Hepatocyte (in vitro differentiated cells): ENCODE measurements around the gene TOP2A. TPM values are rescaled to one million over a fixed set of nuclear protein-coding genes. Genes with fewer than 3 reads are reported as not detected.

Experiments
- DNase-seq: peaks from one replicate; pipeline ENCODE4 v3.0.0-alpha.2; 2016; ENCODE audit warnings: low spot score
- H2AFZ ChIP-seq: fragments of 200-600 bp; sonication (generic); 2 replicates; pipeline ENCODE4 v1.6.0; 2016; ENCODE audit warnings: antibody characterized with exemption, mild to moderate bottlenecking
- H3K27ac ChIP-seq: fragments of 200-600 bp; sonication (generic); 2 replicates; pipeline ENCODE4 v1.5.1; 2016; ENCODE audit warnings: mild to moderate bottlenecking
- H3K27me3 ChIP-seq: fragments of 200-600 bp; sonication (generic); 2 replicates; pipeline ENCODE4 v1.6.1; 2016
- H3K36me3 ChIP-seq: fragments of 200-600 bp; sonication (generic); replicated peaks from 2 replicates; pipeline ENCODE4 v1.5.1; 2016; ENCODE audit warnings: low read depth; ENCODE audit not compliant: insufficient read depth
- H3K4me1 ChIP-seq: fragments of 200-600 bp; sonication (generic); 2 replicates; pipeline ENCODE4 v1.5.1; 2016; ENCODE audit warnings: mild to moderate bottlenecking, moderate library complexity; ENCODE audit not compliant: insufficient read depth
- H3K4me2 ChIP-seq: fragments of 200-600 bp; sonication (generic); 2 replicates; pipeline ENCODE4 v1.6.0; 2016
- H3K4me3 ChIP-seq: fragments of 200-600 bp; sonication (generic); 2 replicates; pipeline ENCODE4 v1.5.1; 2016; ENCODE audit warnings: mild to moderate bottlenecking
- H3K79me2 ChIP-seq: fragments of 200-600 bp; sonication (generic); 2 replicates; pipeline ENCODE4 v1.6.0; 2017; ENCODE audit warnings: mild to moderate bottlenecking
- H3K9me2 ChIP-seq: fragments of 200-600 bp; sonication (generic); replicated peaks from 2 replicates; pipeline ENCODE4 v1.6.0; 2017; ENCODE audit warnings: mild to moderate bottlenecking; ENCODE audit not compliant: insufficient read depth
- H3K9me3 ChIP-seq: fragments of 200-600 bp; sonication (generic); 2 replicates; pipeline ENCODE4 v1.5.1; 2016; ENCODE audit warnings: low read depth, mild to moderate bottlenecking
- H4K20me1 ChIP-seq: fragments of 200-600 bp; sonication (generic); 2 replicates; pipeline ENCODE4 v1.6.0; 2016; ENCODE audit warnings: mild to moderate bottlenecking; ENCODE audit not compliant: insufficient read depth, poor library complexity, severe bottlenecking
- EZH2 ChIP-seq: fragments of 200-600 bp; sonication (generic); IDR thresholded peaks from 2 replicates; pipeline ENCODE4 v1.6.1; 2016; ENCODE audit warnings: antibody characterized with exemption, mild to moderate bottlenecking, borderline replicate concordance
- EZH2phosphoT487 ChIP-seq: fragments of 200-600 bp; sonication (generic); IDR thresholded peaks from one replicate; pipeline ENCODE4 v1.6.1; 2018; ENCODE audit warnings: antibody characterized with exemption, mild to moderate bottlenecking, low read depth, moderate library complexity; ENCODE audit not compliant: unreplicated experiment, severe bottlenecking
- WGBS: methylation state at CpG from one replicate; pipeline ENCODE4 v1.1.6; 2016; ENCODE audit warnings: low lambda C conversion rate; ENCODE audit errors: missing lambda C conversion rate; 5-methylcytosine and 5-hydroxymethylcytosine counted together
- polyA plus RNA-seq: library from polyadenylated mRNA; unstranded; fragments of >200 nt; fragmentation: Nextera tagmentation; extraction: Ambion mirVana; gene quantifications from 2 replicates; pipeline ENCODE4 v1.2.1, GENCODE V29; 2016
- total RNA-seq: library from RNA; depleted of rRNA; stranded (reverse); fragments of >200 nt; gene quantifications from 2 replicates; pipeline ENCODE4 v1.2.3, GENCODE V29; 2014
- TF ChIP-seq, protein P1 (sequence below): fragments of 200-600 bp; sonication (generic); IDR thresholded peaks from 2 replicates; pipeline ENCODE4 v1.5.1; 2016; ENCODE audit warnings: antibody characterized with exemption, mild to moderate bottlenecking; ENCODE audit not compliant: poor library complexity

The TOP2A gene
- total and polyA plus RNA-seq, 2 experiments from 2014 or later, result 21.3 to 37.4 TPM

DNA sequence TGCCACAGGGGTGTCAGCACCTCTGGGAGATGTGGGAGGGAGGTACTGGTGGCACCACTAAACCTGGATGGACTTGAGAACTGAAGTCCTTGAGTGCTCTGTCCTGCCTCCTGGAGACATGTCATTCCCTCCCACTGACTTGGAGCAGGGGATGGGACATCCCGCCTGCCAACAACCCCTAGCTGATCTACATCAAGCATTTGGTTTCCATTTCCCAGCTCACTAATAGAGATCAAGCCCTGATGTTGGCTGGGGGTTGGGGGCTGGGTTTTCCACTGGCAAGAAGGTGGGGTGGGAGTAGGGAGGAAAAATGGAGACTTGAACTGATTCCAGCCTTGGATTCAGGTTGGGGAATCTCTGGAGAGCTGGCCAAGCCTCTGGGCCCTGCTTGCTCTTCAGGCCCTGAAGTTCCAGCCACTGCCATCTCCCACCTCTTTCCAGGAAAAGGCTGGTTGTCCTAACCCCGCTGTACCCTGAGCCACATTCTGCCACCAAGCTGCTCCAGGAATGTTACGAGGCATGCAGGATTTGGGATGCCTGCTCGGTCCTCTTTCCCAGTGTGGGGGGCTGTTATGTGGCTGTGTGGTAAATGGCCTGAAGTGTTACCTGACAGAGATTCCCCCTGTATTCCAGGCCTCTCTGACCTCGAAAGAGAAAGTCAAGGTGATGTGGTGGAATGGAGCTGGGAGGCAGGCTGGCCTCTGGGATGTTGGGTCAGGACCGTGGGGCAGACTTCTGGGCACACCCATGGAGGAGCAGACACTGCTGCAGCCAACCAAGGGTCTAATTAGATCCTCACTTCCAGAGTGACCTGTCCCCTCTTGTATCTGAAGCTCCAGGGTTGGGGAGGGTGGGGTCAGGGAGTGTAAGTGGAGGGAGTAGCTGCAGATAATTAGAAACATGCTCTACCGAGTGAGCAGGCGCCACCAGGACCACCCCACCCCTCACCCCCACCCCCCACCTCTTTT is 42.2 kb upstream of the TOP2A start:
- no peak overlapping the region for H3K4me2 ChIP-seq

DNA sequence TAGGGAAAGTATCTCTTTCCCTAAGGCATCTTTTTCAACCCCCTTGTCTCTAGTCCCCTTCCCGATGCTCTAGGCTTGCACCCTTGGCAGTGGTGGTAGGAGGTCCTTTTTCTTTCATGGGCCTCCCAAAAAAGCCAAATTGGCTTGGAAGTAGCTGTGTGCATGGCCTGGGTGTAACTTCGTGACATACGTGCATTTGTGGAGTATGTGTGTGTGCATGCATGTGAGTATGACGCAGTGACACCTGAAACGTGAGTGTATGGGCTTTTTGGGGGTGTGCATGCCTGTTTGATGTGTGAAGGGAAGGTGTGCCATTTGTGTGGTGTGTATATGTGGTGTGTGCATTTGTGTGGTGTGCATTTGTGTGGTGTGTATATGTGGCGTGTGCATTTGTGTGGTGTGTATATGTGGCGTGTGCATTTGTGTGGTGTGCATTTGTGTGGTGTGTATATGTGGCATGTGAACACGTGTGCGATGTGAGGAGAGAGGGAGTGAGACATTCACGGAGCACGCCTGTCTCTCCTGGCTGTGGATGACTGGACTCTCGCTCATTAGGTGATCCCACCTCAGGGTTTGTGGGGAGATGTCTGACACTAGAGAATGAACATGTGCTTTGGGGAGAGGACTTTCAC is 41.3 kb upstream of the TOP2A start:
- 85% methylated on average over 12 of the region's 12 CpGs for WGBS

More for the DNA sequence above, 42.2 kb upstream of the TOP2A start:
- no peak overlapping the region for H2AFZ ChIP-seq
- peaks cover 59% of the 10 kb centered on the region for H3K4me1 ChIP-seq
- H3K9me2 ChIP-seq, result no peaks in the 10 kb centered on the region
- H3K79me2 ChIP-seq, result no peaks in the 10 kb centered on the region
- H4K20me1 ChIP-seq, result no peaks in the 10 kb centered on the region
- peak overlapping the region; percentile 86 for H3K27ac ChIP-seq
- WGBS, result 67% methylated on average over 6 of the region's 8 CpGs
- no peaks in the 10 kb centered on the region for H3K27me3 ChIP-seq
- no peak overlapping the region for H3K4me3 ChIP-seq
- peak; percentile 32 for DNase-seq
- H3K9me3 ChIP-seq, result no peaks in the 10 kb centered on the region
- TF ChIP-seq EZH2phosphoT487, result no peak
- TF ChIP-seq EZH2, result no peak
- TF ChIP-seq, protein P1, sequence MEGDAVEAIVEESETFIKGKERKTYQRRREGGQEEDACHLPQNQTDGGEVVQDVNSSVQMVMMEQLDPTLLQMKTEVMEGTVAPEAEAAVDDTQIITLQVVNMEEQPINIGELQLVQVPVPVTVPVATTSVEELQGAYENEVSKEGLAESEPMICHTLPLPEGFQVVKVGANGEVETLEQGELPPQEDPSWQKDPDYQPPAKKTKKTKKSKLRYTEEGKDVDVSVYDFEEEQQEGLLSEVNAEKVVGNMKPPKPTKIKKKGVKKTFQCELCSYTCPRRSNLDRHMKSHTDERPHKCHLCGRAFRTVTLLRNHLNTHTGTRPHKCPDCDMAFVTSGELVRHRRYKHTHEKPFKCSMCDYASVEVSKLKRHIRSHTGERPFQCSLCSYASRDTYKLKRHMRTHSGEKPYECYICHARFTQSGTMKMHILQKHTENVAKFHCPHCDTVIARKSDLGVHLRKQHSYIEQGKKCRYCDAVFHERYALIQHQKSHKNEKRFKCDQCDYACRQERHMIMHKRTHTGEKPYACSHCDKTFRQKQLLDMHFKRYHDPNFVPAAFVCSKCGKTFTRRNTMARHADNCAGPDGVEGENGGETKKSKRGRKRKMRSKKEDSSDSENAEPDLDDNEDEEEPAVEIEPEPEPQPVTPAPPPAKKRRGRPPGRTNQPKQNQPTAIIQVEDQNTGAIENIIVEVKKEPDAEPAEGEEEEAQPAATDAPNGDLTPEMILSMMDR, result no peak
- H3K36me3 ChIP-seq, result no peaks in the 10 kb centered on the region

DNA sequence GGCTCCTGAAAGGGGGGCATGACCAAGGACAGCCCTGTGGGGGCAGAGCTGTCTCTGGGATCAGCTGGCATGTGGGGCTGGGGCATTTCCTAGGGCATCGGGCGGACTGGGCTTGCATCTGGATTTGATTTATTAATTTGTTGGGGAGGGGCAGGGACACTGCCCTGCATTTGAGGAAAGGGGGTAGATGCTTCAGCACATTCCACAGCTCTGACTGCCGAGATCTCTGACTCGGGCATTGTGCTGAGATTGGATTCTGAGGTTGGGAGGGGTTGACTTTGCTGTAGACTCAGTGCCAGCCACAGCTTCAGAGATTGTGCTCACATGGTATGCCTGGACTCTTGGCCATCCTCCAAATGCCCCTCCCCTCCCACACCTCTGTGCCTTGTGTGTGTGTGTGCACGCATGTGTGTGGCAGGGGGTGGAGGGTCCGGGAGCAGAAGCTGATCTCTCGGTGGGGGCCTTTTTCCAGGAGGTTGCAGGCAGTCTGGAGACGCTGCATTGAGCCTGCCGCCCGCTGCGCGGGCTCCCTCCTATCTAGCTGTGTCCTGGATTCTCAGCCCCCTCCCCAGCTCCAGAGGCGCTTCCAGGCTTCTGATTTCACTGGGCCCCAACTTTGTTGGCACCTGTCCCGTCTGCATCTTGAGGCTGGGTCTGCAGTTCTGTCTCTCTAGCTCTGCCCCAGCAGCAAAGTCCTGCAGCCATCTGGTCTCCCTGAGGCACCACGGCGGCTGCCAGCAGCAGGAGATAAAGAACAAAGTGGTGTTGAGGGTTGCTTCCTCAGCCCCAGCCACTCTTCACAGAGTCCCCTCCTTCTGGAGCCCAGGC is 40.5 kb upstream of the TOP2A start:
- WGBS, result 42% methylated on average over 16 of the region's 16 CpGs
- Histone ChIP-seq H3K9me3 (no peaks in the 10 kb centered on the region), H3K27ac (peak overlapping the region; percentile 86), H2AFZ (no peak overlapping the region), H3K4me1 (peaks cover 53% of the 10 kb centered on the region), H3K27me3 (no peaks in the 10 kb centered on the region), H3K9me2 (no peaks in the 10 kb centered on the region), H3K79me2 (no peaks in the 10 kb centered on the region), H4K20me1 (no peaks in the 10 kb centered on the region), H3K36me3 (no peaks in the 10 kb centered on the region), H3K4me2 (peak overlapping the region; percentile 66), H3K4me3 (no peak overlapping the region)
- TF ChIP-seq EZH2, result no peak
- TF ChIP-seq, protein P1, result no peak
- TF ChIP-seq EZH2phosphoT487, result no peak
- DNase-seq, result peak; percentile 74

More for the DNA sequence above, 41.3 kb upstream of the TOP2A start:
- no peak for DNase-seq
- Histone ChIP-seq H3K9me3 (no peaks in the 10 kb centered on the region), H4K20me1 (no peaks in the 10 kb centered on the region), H3K27ac (peak overlapping the region; percentile 86), H3K4me3 (no peak overlapping the region), H3K4me2 (peak overlapping the region; percentile 66), H3K79me2 (no peaks in the 10 kb centered on the region), H2AFZ (no peak overlapping the region), H3K4me1 (peaks cover 59% of the 10 kb centered on the region), H3K36me3 (no peaks in the 10 kb centered on the region), H3K27me3 (no peaks in the 10 kb centered on the region), H3K9me2 (no peaks in the 10 kb centered on the region)
- TF ChIP-seq, protein P1, result no peak
- TF ChIP-seq EZH2 (no peak), EZH2phosphoT487 (no peak)
